Upper lobe of right lung (tissue), 1 donor: ENCODE data around the gene DNAH8. TPM values are rescaled to one million over a fixed set of nuclear protein-coding genes. Genes with fewer than 3 reads are reported as not detected.

ENCODE experiments used
- ATAC-seq: fragments of 200-7000 bp; cut with Tn5 transposase; one replicate; pipeline ENCODE4 v1.9.1; 2020; ENCODE audit warnings: mild to moderate bottlenecking, moderate library complexity
- DNase-seq: peaks from one replicate; pipeline ENCODE4 v3.0.0-alpha.2; 2020
- H3K27ac ChIP-seq: fragments of 200-600 bp; one replicate; pipeline ENCODE4 v1.8.0; 2022
- H3K27me3 ChIP-seq: fragments of 200-600 bp; one replicate; pipeline ENCODE4 v1.8.0; 2022; ENCODE audit warnings: mild to moderate bottlenecking
- H3K36me3 ChIP-seq: fragments of 200-600 bp; one replicate; pipeline ENCODE4 v1.8.0; 2022
- H3K4me1 ChIP-seq: fragments of 200-600 bp; one replicate; pipeline ENCODE4 v1.8.0; 2022
- H3K4me3 ChIP-seq: fragments of 200-600 bp; one replicate; pipeline ENCODE4 v1.8.0; 2022; ENCODE audit warnings: mild to moderate bottlenecking
- H3K9me3 ChIP-seq: fragments of 200-600 bp; one replicate; pipeline ENCODE4 v1.8.0; 2022
- CTCF ChIP-seq: fragments of 200-600 bp; IDR thresholded peaks from one replicate; pipeline ENCODE4 v1.8.0; 2022; ENCODE audit warnings: antibody characterized with exemption
- intact Hi-C: fragments of 100-400 bp; cut with DNase I; formaldehyde crosslinking; loops from one replicate; pipeline ENCODE4 v1.11.0; 2022
- total RNA-seq: library from RNA; stranded (reverse); fragmentation: NEBNext Ultra II Directional; extraction: Animal tissue kit (Norgen Biotek cat#: 25700); gene quantifications from one replicate; pipeline ENCODE4 v1.2.1, GENCODE V29; 2021
- donor health status: DM: no; HTN: yes; CAD: no; lungs with severe emphysema.

The DNAH8 gene
- total RNA-seq, 1 donor from 2014 or later: 0.17 TPM

GRCh38 chr6:38804358-38804757 is 89.2 kb downstream of the DNAH8 start:
- H3K27me3 ChIP-seq: peaks cover 5% of the 10 kb centered on the region
- H3K27ac ChIP-seq: no peak overlapping the region
- no peak for ATAC-seq
- no peaks in the 10 kb centered on the region for H3K4me1 ChIP-seq
- H3K9me3 ChIP-seq: no peaks in the 10 kb centered on the region
- intact Hi-C loops: no loop called here
- DNase-seq: no peak
- H3K36me3 ChIP-seq: no peaks in the 10 kb centered on the region
- H3K4me3 ChIP-seq: no peak overlapping the region
- TF ChIP-seq CTCF: no peak

GRCh38 chr6:38805127-38805655 is 90.1 kb downstream of the DNAH8 start:
- TF ChIP-seq CTCF: no peak
- H3K36me3 ChIP-seq: no peaks in the 10 kb centered on the region
- H3K27ac ChIP-seq: no peak overlapping the region
- intact Hi-C loops: no loop called here
- ATAC-seq: no peak
- H3K4me1 ChIP-seq: no peaks in the 10 kb centered on the region
- DNase-seq: no peak
- peaks cover 5% of the 10 kb centered on the region for H3K27me3 ChIP-seq
- no peak overlapping the region for H3K4me3 ChIP-seq
- H3K9me3 ChIP-seq: no peaks in the 10 kb centered on the region

GRCh38 chr6:38805692-38806091 is 90.6 kb downstream of the DNAH8 start:
- no peaks in the 10 kb centered on the region for H3K9me3 ChIP-seq
- no peak for ATAC-seq
- no peaks in the 10 kb centered on the region for H3K36me3 ChIP-seq
- no peaks in the 10 kb centered on the region for H3K4me1 ChIP-seq
- intact Hi-C loops: no loop called here
- no peak for TF ChIP-seq CTCF
- H3K27ac ChIP-seq: no peak overlapping the region
- peaks cover 5% of the 10 kb centered on the region for H3K27me3 ChIP-seq
- H3K4me3 ChIP-seq: no peak overlapping the region
- DNase-seq: no peak

GRCh38 chr6:38806271-38806670 is 91.2 kb downstream of the DNAH8 start:
- no peak for TF ChIP-seq CTCF
- DNase-seq: no peak
- intact Hi-C loops: no loop called here
- H3K4me3 ChIP-seq: no peak overlapping the region
- H3K27ac ChIP-seq: no peak overlapping the region
- ATAC-seq: no peak
- H3K36me3 ChIP-seq: no peaks in the 10 kb centered on the region
- peaks cover 5% of the 10 kb centered on the region for H3K27me3 ChIP-seq
- H3K9me3 ChIP-seq: no peaks in the 10 kb centered on the region
- no peaks in the 10 kb centered on the region for H3K4me1 ChIP-seq

GRCh38 chr6:38806833-38807232 is 91.7 kb downstream of the DNAH8 start:
- Histone ChIP-seq H3K36me3 (no peaks in the 10 kb centered on the region), H3K27me3 (peaks cover 5% of the 10 kb centered on the region), H3K4me3 (no peak overlapping the region), H3K4me1 (no peaks in the 10 kb centered on the region), H3K9me3 (no peaks in the 10 kb centered on the region), H3K27ac (no peak overlapping the region)
- no peak for DNase-seq
- no peak for TF ChIP-seq CTCF
- intact Hi-C loops: no loop called here
- no peak for ATAC-seq

GRCh38 chr6:38808039-38808438 is 92.9 kb downstream of the DNAH8 start:
- Histone ChIP-seq H3K4me3 (no peak overlapping the region), H3K4me1 (no peaks in the 10 kb centered on the region), H3K27ac (no peak overlapping the region), H3K9me3 (no peaks in the 10 kb centered on the region), H3K27me3 (peaks cover 5% of the 10 kb centered on the region), H3K36me3 (no peaks in the 10 kb centered on the region)
- intact Hi-C loops: no loop called here
- TF ChIP-seq CTCF: no peak
- ATAC-seq (no peak), DNase-seq (no peak)
